HepG2 (cell line): Measurements from ENCODE around the gene NRDC. TPM values are rescaled to one million over a fixed set of nuclear protein-coding genes. Genes with fewer than 3 reads are reported as not detected.

Source experiments
- ATAC-seq: fragments of 200-7000 bp; cut with Tn5 transposase; 3 replicates; pipeline ENCODE4 v1.9.1; 2020; ENCODE audit warnings: mild to moderate bottlenecking, moderate library complexity
- BruUV-seq: library from RNA; stranded (reverse); fragments of 400-500 nt; replicated peaks from 2 replicates; lab custom pipeline; 2021; lab: Mats Ljungman, UMichigan
- CTCF ChIA-PET: fragments of 300-600 bp; formaldehyde crosslinking; extraction: SDS; loops from one replicate; lab custom pipeline; 2021; ENCODE audit warnings: low total read pairs, inconsistent platforms, low intra/inter-chr PET ratio; lab: Yijun Ruan, JAX
- POLR2A ChIA-PET: fragments of 350-600 bp; sonication (Branson Sonifier 250); formaldehyde crosslinking; loops from one replicate; lab custom pipeline; 2020; ENCODE audit warnings: antibody characterized with exemption, inconsistent platforms; lab: Yijun Ruan, JAX
- DNase-seq: peaks from one replicate; pipeline ENCODE4 v3.0.0-alpha.2; 2015; ENCODE audit warnings: low spot score
- FAIRE-seq: peaks from 3 replicates; lab custom pipeline; 2011; peaks lifted over from hg19 to GRCh38; lab: Jason Lieb, UNC
- H2AFZ ChIP-seq: one replicate; pipeline ENCODE4 v1.6.1; 2011; ENCODE audit warnings: low read length, inconsistent platforms
- H3K27ac ChIP-seq: fragments of 300-600 bp; 3 replicates; pipeline ENCODE4 v1.8.0; 2011; ENCODE audit warnings: mixed run types, mild to moderate bottlenecking, mixed read lengths, low read length, inconsistent platforms; ENCODE audit not compliant: insufficient read depth; ENCODE audit errors: extremely low read length
- H3K27me3 ChIP-seq, 2 experiments: fragments of 200-600 bp in 1 of 2; 2 replicates in 1 of 2; 3 replicates in 1 of 2; pipeline versions ENCODE4 v1.6.0 to v1.8.0; 2011; ENCODE audit warnings: low read length in 2 of 2, mild to moderate bottlenecking in 2 of 2, moderate library complexity in 2 of 2, inconsistent platforms in 1 of 2; ENCODE audit not compliant: insufficient read depth in 2 of 2, control insufficient read depth in 1 of 2
- H3K36me3 ChIP-seq, 2 experiments: fragments of 200-600 bp in 1 of 2; replicated peaks in 1 of 2; 2 replicates in 1 of 2; 3 replicates in 1 of 2; pipeline versions ENCODE4 v1.5.1 to v1.8.0; 2011; ENCODE audit warnings: low read length in 2 of 2, inconsistent platforms in 1 of 2; ENCODE audit not compliant: insufficient read depth in 2 of 2, control insufficient read depth in 1 of 2
- H3K4me1 ChIP-seq: 2 replicates; pipeline ENCODE4 v1.5.1; 2012; ENCODE audit warnings: low read length, inconsistent platforms; ENCODE audit not compliant: insufficient read depth
- H3K4me2 ChIP-seq: 2 replicates; pipeline ENCODE4 v1.6.0; 2011; ENCODE audit warnings: low read depth, low read length, inconsistent platforms
- H3K4me3 ChIP-seq, 3 experiments: fragments of 200-600 bp in 1 of 3; sonication (generic), shearing (Covaris generic) in 1 of 3; replicated peaks in 1 of 3; 2 replicates each; pipeline ENCODE4 v1.5.1; 2011 to 2016; ENCODE audit warnings: low read length in 3 of 3, inconsistent platforms in 2 of 3, low read depth in 2 of 3, mild to moderate bottlenecking in 2 of 3, control low read depth in 1 of 3, mixed read lengths in 1 of 3; ENCODE audit not compliant: insufficient read depth in 1 of 3
- H3K79me2 ChIP-seq: one replicate; pipeline ENCODE4 v1.6.1; 2011; ENCODE audit warnings: low read length, inconsistent platforms; ENCODE audit not compliant: insufficient read depth
- H3K9ac ChIP-seq: 2 replicates; pipeline ENCODE4 v1.6.0; 2011; ENCODE audit warnings: mild to moderate bottlenecking, low read depth, low read length, inconsistent platforms; ENCODE audit not compliant: insufficient read depth
- H3K9me3 ChIP-seq: 2 replicates; pipeline ENCODE4 v1.5.1; 2012; ENCODE audit warnings: mild to moderate bottlenecking, low read length
- H4K20me1 ChIP-seq: 2 replicates; pipeline ENCODE4 v1.6.0; 2011; ENCODE audit warnings: inconsistent platforms, mild to moderate bottlenecking, low read length, moderate library complexity; ENCODE audit not compliant: insufficient read depth
- CAMTA2 ChIP-seq: sonication (generic); formaldehyde crosslinking; IDR thresholded peaks from 2 replicates; pipeline ENCODE4 v1.4.0; 2020; ENCODE audit warnings: mild to moderate bottlenecking, missing genetic modification reagents, borderline replicate concordance
- CCDC6 ChIP-seq: sonication (generic); formaldehyde crosslinking; IDR thresholded peaks from 2 replicates; pipeline ENCODE4 v1.8.1; 2022; ENCODE audit warnings: mild to moderate bottlenecking, missing genetic modification reagents, moderate library complexity
- CREBL2 ChIP-seq: sonication (generic); formaldehyde crosslinking; IDR thresholded peaks from 2 replicates; pipeline ENCODE4 v1.8.1; 2023; ENCODE audit warnings: missing genetic modification reagents, mild to moderate bottlenecking, borderline replicate concordance
- FOXK2 ChIP-seq: fragments of 450-650 bp; IDR thresholded peaks from 2 replicates; pipeline ENCODE4 v1.6.1; 2016
- MYC ChIP-seq: sonication (generic); formaldehyde crosslinking; IDR thresholded peaks from 2 replicates; pipeline ENCODE4 v1.9.0; 2021; ENCODE audit warnings: missing genetic modification reagents, borderline replicate concordance
- RAD21 ChIP-seq: fragments of 450-650 bp; formaldehyde crosslinking; IDR thresholded peaks from 2 replicates; pipeline ENCODE4 v1.5.0; 2020; ENCODE audit warnings: mild to moderate bottlenecking
- SP2 ChIP-seq: sonication (generic); formaldehyde crosslinking; IDR thresholded peaks from 2 replicates; pipeline ENCODE4 v1.5.1; 2020; ENCODE audit warnings: mild to moderate bottlenecking, missing genetic modification reagents
- TOE1 ChIP-seq: sonication (generic); formaldehyde crosslinking; IDR thresholded peaks from 2 replicates; pipeline ENCODE4 v1.4.0; 2020; ENCODE audit warnings: mild to moderate bottlenecking, missing genetic modification reagents
- ZEB1 ChIP-seq: IDR thresholded peaks from 2 replicates; pipeline ENCODE4 v1.6.1; 2012; ENCODE audit warnings: mild to moderate bottlenecking, low read depth, inconsistent platforms; ENCODE audit not compliant: insufficient replicate concordance
- ZNF234 ChIP-seq: sonication (generic); formaldehyde crosslinking; conservative IDR thresholded peaks from 2 replicates; pipeline ENCODE4 v1.5.1; 2020; ENCODE audit warnings: mild to moderate bottlenecking, missing genetic modification reagents
- ZNF24 ChIP-seq: fragments of 450-650 bp; IDR thresholded peaks from 2 replicates; pipeline ENCODE4 v1.6.1; 2017; ENCODE audit warnings: antibody characterized with exemption, mild to moderate bottlenecking
- ZNF280D ChIP-seq: sonication (generic); formaldehyde crosslinking; IDR thresholded peaks from 2 replicates; pipeline ENCODE4 v1.5.1; 2020; ENCODE audit warnings: mild to moderate bottlenecking, missing genetic modification reagents
- ZNF781 ChIP-seq: sonication (generic); formaldehyde crosslinking; IDR thresholded peaks from 2 replicates; pipeline ENCODE4 v1.5.1; 2020; ENCODE audit warnings: borderline replicate concordance, mild to moderate bottlenecking, missing genetic modification reagents; ENCODE audit errors: not compliant biosample characterization
- ZXDC ChIP-seq: sonication (generic); formaldehyde crosslinking; IDR thresholded peaks from 2 replicates; pipeline ENCODE4 v1.5.0; 2020; ENCODE audit warnings: mild to moderate bottlenecking, missing genetic modification reagents
- WGBS: methylation state at CpG from one replicate; pipeline ENCODE4 v1.1.6; 2017; ENCODE audit warnings: low lambda C conversion rate; 5-methylcytosine and 5-hydroxymethylcytosine counted together
- in situ Hi-C: cut with HindIII; loops from 2 replicates; pipeline ENCODE4 v1.10.0; 2017; ENCODE audit warnings: low pct_unique_long_range_greater_than_20kb; ENCODE audit not compliant: extremely low pct_ligation_motif_present
- intact Hi-C: fragments of 100-400 bp; cut with micrococcal nuclease; formaldehyde crosslinking; loops from one replicate; pipeline ENCODE4 v1.10.0; 2022; ENCODE audit not compliant: unreplicated experiment
- polyA plus RNA-seq, 8 experiments: library from polyadenylated mRNA; depleted of rRNA in 3 of 8; stranded (reverse) in 7 of 8; unstranded in 1 of 8; fragments of >200 nt; fragmentation: Illumina TruSeq in 4 of 8; extraction: Trizol in 4 of 8; gene quantifications; 2 replicates each; pipeline versions ENCODE4 v1.2.1 to v1.2.3, GENCODE V29; 2011 to 2016; ENCODE audit warnings: low read depth in 4 of 8, missing spikeins in 1 of 8, mixed read lengths in 1 of 8; ENCODE audit not compliant: insufficient read depth in 1 of 8
- total RNA-seq, 5 experiments: library from RNA; depleted of rRNA; stranded (reverse); fragments of >200 nt; fragmentation: Illumina TruSeq; extraction: Trizol; gene quantifications; 2 replicates each; pipeline ENCODE4 v1.2.3, GENCODE V29; 2016; ENCODE audit warnings: low read depth in 1 of 5
- TF ChIP-seq, protein P1 (sequence below): sonication (generic); formaldehyde crosslinking; IDR thresholded peaks from 2 replicates; pipeline ENCODE4 v1.8.1; 2022; ENCODE audit warnings: low read depth, mild to moderate bottlenecking, missing genetic modification reagents
- TF ChIP-seq, protein P2 (sequence below): sonication (generic); formaldehyde crosslinking; IDR thresholded peaks from 2 replicates; pipeline ENCODE4 v1.8.0; 2022; ENCODE audit warnings: mild to moderate bottlenecking, missing genetic modification reagents, moderate library complexity

NRDC gene
- total and polyA plus RNA-seq, 2 of the 13 experiments (the other 11 are each of a cell fraction or from before 2014, with no cell fraction given) = 57.6 to 64.9 TPM

- Histone ChIP-seq H3K27me3 (peaks cover 0 to 19% of the 10 kb centered on the region in 2 experiments; a peak in 2 of 5 replicates), H2AFZ (no peak overlapping the region), H3K4me3 (no peak overlapping the region), H3K79me2 (no peaks in the 10 kb centered on the region), H3K4me1 (no peaks in the 10 kb centered on the region), H3K27ac (no peak overlapping the region), H3K9me3 (no peaks in the 10 kb centered on the region), H3K9ac (no peak overlapping the region), H3K36me3 (no peaks in the 10 kb centered on the region), H3K4me2 (no peak overlapping the region), H4K20me1 (no peaks in the 10 kb centered on the region)
- no peak for TF ChIP-seq ZEB1
- TF ChIP-seq FOXK2 = no peak
- no peak for TF ChIP-seq MYC (CRISPR knock-in tag)
- TF ChIP-seq CAMTA2 (CRISPR knock-in tag) = no peak
- TF ChIP-seq CREBL2 (CRISPR knock-in tag) = no peak
- TF ChIP-seq ZNF781 (CRISPR knock-in tag) = no peak
- no peak for TF ChIP-seq CCDC6 (CRISPR knock-in tag)
- TF ChIP-seq, protein P1, sequence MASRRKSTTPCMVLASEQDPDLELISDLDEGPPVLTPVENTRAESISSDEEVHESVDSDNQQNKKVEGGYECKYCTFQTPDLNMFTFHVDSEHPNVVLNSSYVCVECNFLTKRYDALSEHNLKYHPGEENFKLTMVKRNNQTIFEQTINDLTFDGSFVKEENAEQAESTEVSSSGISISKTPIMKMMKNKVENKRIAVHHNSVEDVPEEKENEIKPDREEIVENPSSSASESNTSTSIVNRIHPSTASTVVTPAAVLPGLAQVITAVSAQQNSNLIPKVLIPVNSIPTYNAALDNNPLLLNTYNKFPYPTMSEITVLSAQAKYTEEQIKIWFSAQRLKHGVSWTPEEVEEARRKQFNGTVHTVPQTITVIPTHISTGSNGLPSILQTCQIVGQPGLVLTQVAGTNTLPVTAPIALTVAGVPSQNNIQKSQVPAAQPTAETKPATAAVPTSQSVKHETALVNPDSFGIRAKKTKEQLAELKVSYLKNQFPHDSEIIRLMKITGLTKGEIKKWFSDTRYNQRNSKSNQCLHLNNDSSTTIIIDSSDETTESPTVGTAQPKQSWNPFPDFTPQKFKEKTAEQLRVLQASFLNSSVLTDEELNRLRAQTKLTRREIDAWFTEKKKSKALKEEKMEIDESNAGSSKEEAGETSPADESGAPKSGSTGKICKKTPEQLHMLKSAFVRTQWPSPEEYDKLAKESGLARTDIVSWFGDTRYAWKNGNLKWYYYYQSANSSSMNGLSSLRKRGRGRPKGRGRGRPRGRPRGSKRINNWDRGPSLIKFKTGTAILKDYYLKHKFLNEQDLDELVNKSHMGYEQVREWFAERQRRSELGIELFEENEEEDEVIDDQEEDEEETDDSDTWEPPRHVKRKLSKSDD (CRISPR knock-in tag) = no peak
- TF ChIP-seq, protein P2, sequence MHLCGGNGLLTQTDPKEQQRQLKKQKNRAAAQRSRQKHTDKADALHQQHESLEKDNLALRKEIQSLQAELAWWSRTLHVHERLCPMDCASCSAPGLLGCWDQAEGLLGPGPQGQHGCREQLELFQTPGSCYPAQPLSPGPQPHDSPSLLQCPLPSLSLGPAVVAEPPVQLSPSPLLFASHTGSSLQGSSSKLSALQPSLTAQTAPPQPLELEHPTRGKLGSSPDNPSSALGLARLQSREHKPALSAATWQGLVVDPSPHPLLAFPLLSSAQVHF (CRISPR knock-in tag) = no peak
- no peak for TF ChIP-seq RAD21
- TF ChIP-seq ZXDC (CRISPR knock-in tag) = no peak
- TF ChIP-seq ZNF234 (CRISPR knock-in tag) = no peak
- TF ChIP-seq ZNF280D = no peak
- TF ChIP-seq ZNF24 = no peak
- no peak for TF ChIP-seq SP2 (CRISPR knock-in tag)
- TF ChIP-seq TOE1 (CRISPR knock-in tag) = no peak
- ChIA-PET CTCF (no interaction called here), POLR2A (no interaction called here)
- FAIRE-seq (no peak), ATAC-seq (no peak), DNase-seq (no peak)
- 8% methylated on average over 2 of the region's 2 CpGs for WGBS
- in situ Hi-C loops (loop anchor here (5.0 kb wide), 1 partner anchor 89 kb away; no protein-coding TSS in a partner anchor), intact Hi-C loops (no loop called here)
- BruUV-seq = no TSS peak
Observed at GRCh38 chr1:51908499-51908898, 30.0 kb upstream of the NRDC start.
